Endodermal cell (in vitro differentiated cells): Measurements from ENCODE around the gene ALDH4A1. TPM values are rescaled to one million over a fixed set of nuclear protein-coding genes. Genes with fewer than 3 reads are reported as not detected.
A peak's percentile ranks its signal among the peaks of the same experiment; 100 is the strongest.

Source experiments
- DNase-seq: peaks from one replicate; pipeline ENCODE4 v3.0.0-alpha.2; 2017
- H3K27ac ChIP-seq: 2 replicates; pipeline ENCODE4 v1.5.1; 2013; ENCODE audit warnings: mild to moderate bottlenecking, low read depth, low read length, moderate library complexity
- H3K27me3 ChIP-seq: 2 replicates; pipeline ENCODE4 v1.6.1; 2013; ENCODE audit warnings: mild to moderate bottlenecking, low read length, moderate library complexity; ENCODE audit not compliant: insufficient read depth, control insufficient read depth, poor library complexity, severe bottlenecking
- H3K36me3 ChIP-seq: 2 replicates; pipeline ENCODE4 v1.7.0; 2013; ENCODE audit warnings: mild to moderate bottlenecking, low read length, moderate library complexity; ENCODE audit not compliant: control insufficient read depth, insufficient read depth
- H3K4me1 ChIP-seq: one replicate; pipeline ENCODE4 v1.7.0; 2013; ENCODE audit warnings: low read length; ENCODE audit not compliant: control insufficient read depth, insufficient read depth
- H3K4me3 ChIP-seq: 2 replicates; pipeline ENCODE4 v1.5.1; 2013; ENCODE audit warnings: mild to moderate bottlenecking, low read length, moderate library complexity
- H3K9ac ChIP-seq: 2 replicates; pipeline ENCODE4 v1.6.1; 2013; ENCODE audit warnings: mild to moderate bottlenecking, low read length, moderate library complexity; ENCODE audit not compliant: poor library complexity, severe bottlenecking; ENCODE audit errors: extremely low read depth
- H3K9me3 ChIP-seq: 2 replicates; pipeline ENCODE4 v1.6.1; 2013; ENCODE audit warnings: mild to moderate bottlenecking, low read length, moderate library complexity; ENCODE audit not compliant: control insufficient read depth
- H3K27ac Mint-ChIP-seq: 2 replicates; pipeline ENCODE4 v1.8.0; 2020; ENCODE audit warnings: mixed read lengths
- H3K27me3 Mint-ChIP-seq: 2 replicates; pipeline ENCODE4 v1.8.0; 2021; ENCODE audit warnings: mild to moderate bottlenecking, mixed read lengths; ENCODE audit not compliant: insufficient read depth
- H3K36me3 Mint-ChIP-seq: 2 replicates; pipeline ENCODE4 v1.8.0; 2020; ENCODE audit warnings: low read depth, mixed read lengths
- H3K4me1 Mint-ChIP-seq: 2 replicates; pipeline ENCODE4 v1.8.0; 2020; ENCODE audit warnings: mixed read lengths
- H3K4me3 Mint-ChIP-seq: 2 replicates; pipeline ENCODE4 v1.8.0; 2020; ENCODE audit warnings: mild to moderate bottlenecking, moderate library complexity, mixed read lengths
- H3K9me3 Mint-ChIP-seq: 2 replicates; pipeline ENCODE4 v1.8.0; 2020; ENCODE audit warnings: mild to moderate bottlenecking, mixed read lengths
- WGBS, 2 experiments: methylation state at CpG; one replicate each; pipeline versions ENCODE4 v1.1.5 to v1.1.7; 2013; ENCODE audit warnings: missing lambda C conversion rate in 2 of 2, mixed read lengths in 1 of 2; ENCODE audit not compliant: insufficient coverage in 1 of 2, insufficient read length in 1 of 2; 5-methylcytosine and 5-hydroxymethylcytosine counted together
- total RNA-seq, 2 donors: library from RNA; stranded (reverse); fragmentation: NEBNext Ultra II Directional in 1 of 2; extraction: Animal tissue kit (Norgen Biotek cat#: 25700) in 1 of 2; gene quantifications; 2 replicates in 1 of 2; 3 replicates in 1 of 2; pipeline ENCODE4 v1.2.1, GENCODE V29; 2021
- TF ChIP-seq, protein P1 (sequence below): fragments of 200-600 bp; sonication (generic); conservative IDR thresholded peaks from 2 replicates; pipeline ENCODE4 v1.5.0; 2021; ENCODE audit warnings: antibody characterized with exemption, mild to moderate bottlenecking

Gene ALDH4A1
- total RNA-seq, 2 donors from 2014 or later, result 7.6 to 18.7 TPM

DNA sequence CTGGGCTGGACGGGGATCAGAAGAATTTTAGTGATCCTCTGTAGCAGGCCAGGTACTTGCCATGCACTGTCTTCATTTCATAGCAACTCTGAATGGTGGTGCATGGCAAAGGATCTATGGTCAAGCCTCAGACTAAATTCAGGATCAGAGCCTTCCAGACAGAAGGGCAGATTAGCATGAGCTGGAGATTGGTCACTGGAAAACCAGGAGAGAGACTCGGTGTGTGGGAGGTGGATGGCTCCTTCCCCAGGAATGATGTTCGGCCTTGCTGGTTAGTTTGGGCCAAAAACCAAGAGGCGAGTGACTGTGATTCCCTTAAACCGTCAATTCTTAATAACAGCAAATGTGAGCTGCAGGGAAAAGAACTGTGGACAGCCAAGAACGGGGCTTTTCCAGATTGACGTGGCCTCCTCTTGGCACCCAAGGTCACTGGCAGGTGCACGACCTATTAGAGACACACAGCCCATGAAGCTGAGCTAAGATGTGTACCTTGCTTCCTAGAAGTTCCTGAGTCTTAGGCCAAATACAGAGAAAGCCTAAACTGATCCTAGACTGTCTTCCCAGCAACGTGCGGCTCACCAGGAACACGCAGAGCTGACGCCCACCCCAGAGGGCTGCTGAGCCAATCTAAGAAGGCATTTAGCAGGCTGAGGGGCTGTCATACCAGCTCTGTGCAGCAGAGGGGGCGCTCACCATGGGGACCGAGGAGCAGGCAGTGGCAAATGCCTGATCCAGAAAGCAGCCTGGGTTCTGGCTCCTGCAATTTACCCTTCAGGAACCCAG, 18.5 kb downstream of the ALDH4A1 start:
- Histone ChIP-seq H3K36me3 (no peaks in the 10 kb centered on the region), H3K27ac (no peak overlapping the region), H3K4me1 (no peaks in the 10 kb centered on the region), H3K9ac (no peak overlapping the region), H3K27me3 (peaks cover 21% of the 10 kb centered on the region), H3K9me3 (no peaks in the 10 kb centered on the region), H3K4me3 (no peak overlapping the region)
- Mint-ChIP-seq H3K27ac (no peak overlapping the region), H3K4me3 (no peak overlapping the region), H3K9me3 (no peaks in the 10 kb centered on the region), H3K4me1 (no peaks in the 10 kb centered on the region), H3K36me3 (no peaks in the 10 kb centered on the region), H3K27me3 (peaks cover 7% of the 10 kb centered on the region)
- WGBS, 2 experiments, result 68 to 69% methylated on average over 13 to 14 of the region's 14 CpGs
- TF ChIP-seq, protein P1, sequence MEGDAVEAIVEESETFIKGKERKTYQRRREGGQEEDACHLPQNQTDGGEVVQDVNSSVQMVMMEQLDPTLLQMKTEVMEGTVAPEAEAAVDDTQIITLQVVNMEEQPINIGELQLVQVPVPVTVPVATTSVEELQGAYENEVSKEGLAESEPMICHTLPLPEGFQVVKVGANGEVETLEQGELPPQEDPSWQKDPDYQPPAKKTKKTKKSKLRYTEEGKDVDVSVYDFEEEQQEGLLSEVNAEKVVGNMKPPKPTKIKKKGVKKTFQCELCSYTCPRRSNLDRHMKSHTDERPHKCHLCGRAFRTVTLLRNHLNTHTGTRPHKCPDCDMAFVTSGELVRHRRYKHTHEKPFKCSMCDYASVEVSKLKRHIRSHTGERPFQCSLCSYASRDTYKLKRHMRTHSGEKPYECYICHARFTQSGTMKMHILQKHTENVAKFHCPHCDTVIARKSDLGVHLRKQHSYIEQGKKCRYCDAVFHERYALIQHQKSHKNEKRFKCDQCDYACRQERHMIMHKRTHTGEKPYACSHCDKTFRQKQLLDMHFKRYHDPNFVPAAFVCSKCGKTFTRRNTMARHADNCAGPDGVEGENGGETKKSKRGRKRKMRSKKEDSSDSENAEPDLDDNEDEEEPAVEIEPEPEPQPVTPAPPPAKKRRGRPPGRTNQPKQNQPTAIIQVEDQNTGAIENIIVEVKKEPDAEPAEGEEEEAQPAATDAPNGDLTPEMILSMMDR, result peak; percentile 92
- peak; percentile 96 for DNase-seq

DNA sequence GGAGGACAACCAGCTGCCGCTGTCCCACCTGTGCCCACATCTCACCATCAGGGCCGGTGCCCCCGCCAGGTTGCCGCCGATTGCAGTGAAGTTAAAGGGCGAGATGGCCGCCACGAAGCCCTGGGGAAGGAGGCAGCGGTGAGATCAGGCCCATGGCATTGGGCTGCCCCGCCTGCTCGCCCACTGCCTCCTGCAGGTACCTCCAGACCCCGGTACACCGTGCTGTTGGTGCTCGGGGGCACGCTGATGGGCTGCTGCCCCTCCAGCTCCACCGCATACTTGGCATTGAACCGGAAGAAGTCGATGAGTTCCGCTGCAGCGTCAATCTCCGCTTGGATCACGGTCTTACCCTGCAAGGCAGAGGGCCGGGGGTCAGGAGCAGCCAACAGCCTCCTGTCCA, 19.3 kb downstream of the ALDH4A1 start:
- WGBS, 2 experiments, result 87 to 96% methylated on average over 9 to 23 of the region's 23 CpGs
- Histone ChIP-seq H3K36me3 (no peaks in the 10 kb centered on the region), H3K27ac (no peak overlapping the region), H3K9me3 (no peaks in the 10 kb centered on the region), H3K27me3 (peaks cover 13% of the 10 kb centered on the region), H3K4me1 (no peaks in the 10 kb centered on the region), H3K9ac (no peak overlapping the region), H3K4me3 (no peak overlapping the region)
- Mint-ChIP-seq H3K4me3 (no peak overlapping the region), H3K27me3 (peaks cover 5% of the 10 kb centered on the region), H3K9me3 (no peaks in the 10 kb centered on the region), H3K4me1 (no peaks in the 10 kb centered on the region), H3K36me3 (no peaks in the 10 kb centered on the region), H3K27ac (no peak overlapping the region)
- DNase-seq, result no peak
- TF ChIP-seq, protein P1, result no peak

DNA sequence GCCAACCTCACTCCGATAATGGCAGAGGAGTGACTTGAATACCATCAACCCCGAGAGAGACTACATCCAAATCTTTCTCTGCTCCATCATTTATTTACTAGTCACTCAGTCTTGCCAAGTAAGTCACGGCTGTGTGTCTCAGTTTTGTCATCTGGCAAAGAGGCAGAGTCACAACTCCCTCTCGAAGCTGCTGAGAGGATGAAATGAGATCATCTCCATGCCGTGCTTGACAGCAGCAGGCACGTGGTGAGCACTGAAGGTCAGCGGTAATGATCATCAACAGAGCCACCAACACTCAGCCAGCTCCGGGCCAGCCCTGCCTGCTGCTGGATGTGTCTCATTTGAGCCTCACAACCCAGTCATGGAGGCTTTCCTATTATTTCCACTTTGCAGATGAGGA, 19.9 kb downstream of the ALDH4A1 start:
- Histone ChIP-seq H3K27ac (no peak overlapping the region), H3K4me3 (no peak overlapping the region), H3K9ac (no peak overlapping the region), H3K36me3 (no peaks in the 10 kb centered on the region), H3K27me3 (peaks cover 8% of the 10 kb centered on the region), H3K9me3 (no peaks in the 10 kb centered on the region), H3K4me1 (no peaks in the 10 kb centered on the region)
- H3K4me3 Mint-ChIP-seq, result no peak overlapping the region
- H3K36me3 Mint-ChIP-seq, result no peaks in the 10 kb centered on the region
- TF ChIP-seq, protein P1, result no peak
- H3K27me3 Mint-ChIP-seq, result peaks cover 2% of the 10 kb centered on the region
- no peaks in the 10 kb centered on the region for H3K9me3 Mint-ChIP-seq
- H3K4me1 Mint-ChIP-seq, result no peaks in the 10 kb centered on the region
- WGBS, 2 experiments, result 85 to 90% methylated on average over 7 to 8 of the region's 8 CpGs
- DNase-seq, result no peak
- H3K27ac Mint-ChIP-seq, result no peak overlapping the region
